Small intestine (tissue), 7 donors: ENCODE results near the gene SYNE4. TPM values are rescaled to one million over a fixed set of nuclear protein-coding genes. Genes with fewer than 3 reads are reported as not detected.

ENCODE experiments used
- DNase-seq, 2 donors: peaks; one replicate each; pipeline versions ENCODE4 v3.0.0 to v3.0.0-alpha.2; 2013
- FAIRE-seq: peaks from 2 replicates; lab custom pipeline; 2012; peaks lifted over from hg19 to GRCh38; lab: Jason Lieb, UNC
- H3K27ac ChIP-seq, 3 donors: one replicate each; pipeline ENCODE4 v1.5.1; 2013; ENCODE audit warnings: low read length in 2 of 3, mild to moderate bottlenecking in 2 of 3, control low read depth in 1 of 3, inconsistent platforms in 1 of 3, low read depth in 1 of 3, moderate library complexity in 1 of 3
- H3K27me3 ChIP-seq, 3 donors: one replicate each; pipeline ENCODE4 v1.6.1; 2013; ENCODE audit warnings: low read length in 3 of 3, inconsistent platforms in 1 of 3; ENCODE audit not compliant: control insufficient read depth in 3 of 3, insufficient read depth in 3 of 3
- H3K36me3 ChIP-seq, 3 donors: one replicate each; pipeline ENCODE4 v1.6.1; 2013; ENCODE audit warnings: low read length in 3 of 3, inconsistent platforms in 1 of 3, low read depth in 1 of 3, mild to moderate bottlenecking in 1 of 3, moderate library complexity in 1 of 3; ENCODE audit not compliant: control insufficient read depth in 3 of 3, insufficient read depth in 2 of 3
- H3K4me1 ChIP-seq, 3 donors: one replicate each; pipeline ENCODE4 v1.6.1; 2013; ENCODE audit warnings: low read length in 2 of 3, inconsistent platforms in 1 of 3, low read depth in 1 of 3, mild to moderate bottlenecking in 1 of 3, moderate library complexity in 1 of 3; ENCODE audit not compliant: control insufficient read depth in 3 of 3, insufficient read depth in 2 of 3
- H3K4me3 ChIP-seq, 3 donors: one replicate each; pipeline ENCODE4 v1.5.1; 2013; ENCODE audit warnings: low read length in 3 of 3, control low read depth in 1 of 3, inconsistent platforms in 1 of 3, low read depth in 1 of 3, mild to moderate bottlenecking in 1 of 3, moderate library complexity in 1 of 3
- H3K9me3 ChIP-seq, 2 donors: one replicate each; pipeline ENCODE4 v1.6.1; 2013; ENCODE audit warnings: low read depth in 1 of 2, low read length in 1 of 2; ENCODE audit not compliant: control insufficient read depth in 2 of 2, insufficient read depth in 1 of 2
- WGBS, 3 donors: extraction: QIAGEN DNeasy Blood & Tissue Kit; methylation state at CpG; one replicate each; pipeline ENCODE4 v1.1.7; 2013; 5-methylcytosine and 5-hydroxymethylcytosine counted together
- polyA plus RNA-seq, 4 donors: library from polyadenylated mRNA; stranded (reverse) in 3 of 4; unstranded in 1 of 4; fragments of 200-250 nt in 3 of 4; fragments of 120-200 nt in 1 of 4; gene quantifications; one replicate each; pipeline versions ENCODE4 v1.2.1 to v1.2.3, GENCODE V29; 2013
- donor health status: healthy with polysubstance abuse.
- donor health status: control.
- donor health status: control.
- donor health status: Bipolar disorder and iron deficiency.
- donor health status: healthy.

Gene SYNE4
- polyA plus RNA-seq, 4 donors: 3.0 to 16.0 (median 3.7) TPM

GRCh38 chr19:36001605-36002004, 7.0 kb downstream of the SYNE4 start:
- Histone ChIP-seq H3K4me1 (peaks cover 0 to 3% (median 1%) of the 10 kb centered on the region in 3 donors), H3K27me3 (no peaks in the 10 kb centered on the region), H3K9me3 (no peaks in the 10 kb centered on the region), H3K36me3 (peaks cover 0 to 65% (median 5%) of the 10 kb centered on the region in 3 donors), H3K27ac (no peak overlapping the region), H3K4me3 (no peak overlapping the region)
- DNase-seq (no peak), FAIRE-seq (no peak)
- 94 to 99% (median 99%) methylated on average over 3 of the region's 3 CpGs for WGBS, 3 donors

DNA sequence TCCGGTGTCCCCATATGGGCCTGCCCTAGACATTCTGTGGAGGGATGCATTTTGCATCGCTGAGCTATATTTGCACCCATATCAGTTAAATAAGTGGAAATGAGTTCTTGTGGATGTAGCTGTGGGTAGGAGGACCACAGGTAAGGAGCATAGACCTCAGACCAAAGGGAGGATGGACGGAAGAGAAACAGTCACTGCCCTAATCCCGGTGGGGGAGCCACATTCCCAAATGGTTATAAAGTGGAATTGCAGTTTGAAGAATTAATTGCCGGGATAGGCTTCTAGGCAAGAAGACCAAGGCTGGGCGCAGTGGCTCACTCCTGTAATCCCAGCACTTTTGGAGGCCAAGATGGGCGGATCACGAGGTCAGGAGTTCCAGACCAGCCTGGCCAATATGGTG, 11.8 kb downstream of the SYNE4 start:
- H3K36me3 ChIP-seq: peaks cover 0 to 32% (median 5%) of the 10 kb centered on the region in 3 donors
- DNase-seq (no peak), FAIRE-seq (no peak)
- H3K4me1 ChIP-seq: peaks cover 2 to 15% (median 9%) of the 10 kb centered on the region in 3 donors
- WGBS, 3 donors: 70 to 81% (median 75%) methylated on average over 8 of the region's 8 CpGs
- H3K27me3 ChIP-seq: no peaks in the 10 kb centered on the region
- no peak overlapping the region for H3K27ac ChIP-seq
- no peaks in the 10 kb centered on the region for H3K9me3 ChIP-seq
- peak overlapping the region in 1 of 3 donors; percentile 76 for H3K4me3 ChIP-seq

- H3K36me3 ChIP-seq: peaks cover 0 to 24% (median 5%) of the 10 kb centered on the region in 3 donors
- DNase-seq (peak; percentile 98), FAIRE-seq (peak; percentile 19)
- H3K4me1 ChIP-seq: peaks cover 2 to 15% (median 9%) of the 10 kb centered on the region in 3 donors
- H3K9me3 ChIP-seq: no peaks in the 10 kb centered on the region
- H3K27me3 ChIP-seq: no peaks in the 10 kb centered on the region
- H3K4me3 ChIP-seq: peak within 1 kb of the TSS; percentile 76 to 90 (median 83)
- H3K27ac ChIP-seq: peak within 1 kb of the TSS; percentile 64 to 89 (median 73)
- WGBS, 3 donors: 0 to 1% (median 1%) methylated on average over 80 to 97 of the region's 97 CpGs
Measured at GRCh38 chr19:35995048-35995993, 13.3 kb downstream of the SYNE4 start, which contains the start of gene SDHAF1. TSS of gene SDHAF1 (plus strand) at chr19:35995188. CDS start at chr19:35995275, 87 bp downstream.

- WGBS, 3 donors: 39 to 47% (median 41%) methylated on average over 45 to 49 of the region's 49 CpGs
- DNase-seq (peak; percentile 57 to 65), FAIRE-seq (no peak)
- Histone ChIP-seq H3K27me3 (peaks cover 0 to 6% (median 0%) of the 10 kb centered on the region in 3 donors), H3K4me1 (peaks cover 2 to 15% (median 6%) of the 10 kb centered on the region in 3 donors), H3K36me3 (peaks cover 0 to 17% (median 5%) of the 10 kb centered on the region in 3 donors), H3K9me3 (no peaks in the 10 kb centered on the region), H3K4me3 (peak overlapping the region in 2 of 3 donors; percentile 76 to 83), H3K27ac (no peak overlapping the region)
Measured at GRCh38 chr19:35993923-35994598, 14.6 kb downstream of the SYNE4 start.

- 88 to 93% (median 90%) methylated on average over 8 of the region's 8 CpGs for WGBS, 3 donors
- Histone ChIP-seq H3K4me3 (no peak overlapping the region), H3K9me3 (peaks cover 0 to 5% of the 10 kb centered on the region in 2 donors), H3K36me3 (peaks cover 0 to 8% (median 5%) of the 10 kb centered on the region in 3 donors), H3K4me1 (peaks cover 2 to 15% (median 6%) of the 10 kb centered on the region in 3 donors), H3K27ac (no peak overlapping the region), H3K27me3 (peaks cover 0 to 12% (median 0%) of the 10 kb centered on the region in 3 donors)
- FAIRE-seq (no peak), DNase-seq (no peak)
Measured at GRCh38 chr19:35992907-35993765, 15.5 kb downstream of the SYNE4 start.

DNA sequence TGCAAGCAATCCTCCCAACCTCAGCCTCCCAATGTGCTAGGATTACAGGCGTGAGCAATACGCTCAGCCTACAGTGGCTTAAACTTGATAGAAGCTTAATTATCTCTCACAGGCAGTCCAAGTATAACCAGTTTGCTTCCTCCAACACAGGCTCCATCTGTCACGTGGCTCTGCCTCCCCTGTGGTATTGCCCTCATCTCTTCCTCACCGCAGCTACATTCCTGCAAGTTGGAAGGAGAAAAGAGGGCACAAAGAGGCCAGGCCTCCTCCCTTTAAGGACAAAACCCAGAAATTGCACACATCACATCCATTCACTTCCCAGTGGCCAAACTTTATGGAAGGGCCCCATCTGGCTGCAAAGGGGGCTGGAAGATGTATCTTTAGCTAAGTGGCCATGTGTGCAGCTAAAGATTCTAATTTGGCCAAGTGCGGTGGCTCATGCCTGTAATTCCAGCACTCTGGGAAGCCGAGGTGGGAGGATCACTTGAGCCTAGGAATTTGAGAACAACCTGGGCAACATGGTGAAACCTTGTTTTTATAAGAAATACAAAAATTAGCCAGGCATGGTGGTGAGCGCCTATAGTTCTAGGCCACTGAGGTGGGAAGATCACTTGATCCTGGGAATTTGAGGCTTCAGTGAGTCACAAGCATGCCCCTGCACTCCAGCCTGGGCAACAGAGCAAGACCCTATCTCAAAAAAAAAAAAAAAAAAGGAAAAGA, 16.7 kb downstream of the SYNE4 start:
- Histone ChIP-seq H3K4me3 (no peak overlapping the region), H3K27me3 (peaks cover 0 to 24% (median 0%) of the 10 kb centered on the region in 3 donors), H3K27ac (no peak overlapping the region), H3K4me1 (peaks cover 2 to 15% (median 6%) of the 10 kb centered on the region in 3 donors), H3K9me3 (peaks cover 0 to 5% of the 10 kb centered on the region in 2 donors), H3K36me3 (no peaks in the 10 kb centered on the region)
- 81 to 84% (median 81%) methylated on average over 7 of the region's 7 CpGs for WGBS, 3 donors
- FAIRE-seq (no peak), DNase-seq (no peak)
